GM23248 (cell line): ENCODE results near the gene ZNF862. TPM values are rescaled to one million over a fixed set of nuclear protein-coding genes. Genes with fewer than 3 reads are reported as not detected.

Source experiments
- DNase-seq: peaks from one replicate; pipeline ENCODE4 v3.0.0-alpha.2; 2015
- H2AFZ ChIP-seq: fragments of 200-600 bp; sonication (generic); 2 replicates; pipeline ENCODE4 v1.6.1; 2016; ENCODE audit warnings: antibody characterized with exemption
- H3F3A ChIP-seq: fragments of 200-600 bp; sonication (generic); 2 replicates; pipeline ENCODE4 v1.6.1; 2016; ENCODE audit warnings: mild to moderate bottlenecking, antibody characterized with exemption, mixed run types; ENCODE audit not compliant: insufficient read depth
- H3K27ac ChIP-seq: fragments of 200-600 bp; sonication (generic); 2 replicates; pipeline ENCODE4 v1.5.1; 2016; ENCODE audit warnings: mild to moderate bottlenecking
- H3K27me3 ChIP-seq: fragments of 200-600 bp; sonication (generic); replicated peaks from 2 replicates; pipeline ENCODE4 v1.6.1; 2016; ENCODE audit warnings: mild to moderate bottlenecking; ENCODE audit not compliant: insufficient read depth
- H3K36me3 ChIP-seq: fragments of 200-600 bp; sonication (generic); 2 replicates; pipeline ENCODE4 v1.6.1; 2016; ENCODE audit warnings: low read depth, mild to moderate bottlenecking
- H3K4me1 ChIP-seq: fragments of 200-600 bp; sonication (generic); 2 replicates; pipeline ENCODE4 v1.6.1; 2016; ENCODE audit warnings: mild to moderate bottlenecking; ENCODE audit not compliant: insufficient read depth
- H3K4me2 ChIP-seq: fragments of 200-600 bp; sonication (generic); one replicate; pipeline ENCODE4 v1.6.1; 2016; ENCODE audit warnings: mild to moderate bottlenecking; ENCODE audit not compliant: unreplicated experiment
- H3K4me3 ChIP-seq: fragments of 200-600 bp; sonication (generic); 2 replicates; pipeline ENCODE4 v1.5.1; 2016; ENCODE audit warnings: mild to moderate bottlenecking
- H3K79me2 ChIP-seq: fragments of 200-600 bp; sonication (generic); 2 replicates; pipeline ENCODE4 v1.6.1; 2016; ENCODE audit warnings: mild to moderate bottlenecking; ENCODE audit not compliant: insufficient read depth
- H3K9ac ChIP-seq: fragments of 200-600 bp; sonication (generic); 2 replicates; pipeline ENCODE4 v1.6.1; 2016; ENCODE audit warnings: mild to moderate bottlenecking
- H3K9me2 ChIP-seq: fragments of 200-600 bp; sonication (generic); 2 replicates; pipeline ENCODE4 v1.6.1; 2016; ENCODE audit warnings: mixed run types, mild to moderate bottlenecking, moderate library complexity; ENCODE audit not compliant: insufficient read depth
- H3K9me3 ChIP-seq: fragments of 200-600 bp; sonication (generic); one replicate; pipeline ENCODE4 v1.6.1; 2017; ENCODE audit warnings: low read depth
- H4K20me1 ChIP-seq: fragments of 200-600 bp; sonication (generic); 2 replicates; pipeline ENCODE4 v1.6.0; 2016; ENCODE audit not compliant: insufficient read depth
- EZH2 ChIP-seq: fragments of 200-600 bp; sonication (generic); IDR thresholded peaks from 2 replicates; pipeline ENCODE4 v1.6.1; 2018; ENCODE audit warnings: antibody characterized with exemption, mild to moderate bottlenecking; ENCODE audit not compliant: insufficient read depth, poor library complexity, severe bottlenecking
- EZH2phosphoT487 ChIP-seq: fragments of 200-600 bp; sonication (generic); IDR thresholded peaks from 2 replicates; pipeline ENCODE4 v1.6.1; 2018; ENCODE audit warnings: antibody characterized with exemption, moderate library complexity, mild to moderate bottlenecking, low read depth; ENCODE audit not compliant: insufficient read depth
- WGBS, 2 experiments: methylation state at CpG; one replicate each; pipeline ENCODE4 v1.1.6; 2015 to 2017; ENCODE audit warnings: low lambda C conversion rate in 2 of 2, low coverage in 1 of 2; ENCODE audit errors: missing lambda C conversion rate in 2 of 2; 5-methylcytosine and 5-hydroxymethylcytosine counted together
- in situ Hi-C: fragments of 300-500 bp; cut with MboI; formaldehyde crosslinking; loops from 2 replicates; pipeline ENCODE4 v1.15.0; 2020
- polyA plus RNA-seq: library from polyadenylated mRNA; unstranded; fragments of >200 nt; fragmentation: Nextera tagmentation; extraction: Ambion mirVana; gene quantifications from 2 replicates; pipeline ENCODE4 v1.2.1, GENCODE V29; 2016
- total RNA-seq: library from RNA; depleted of rRNA; stranded (reverse); fragments of >200 nt; shearing (Covaris generic); gene quantifications from 2 replicates; pipeline ENCODE4 v1.2.3, GENCODE V29; 2014

The ZNF862 gene
- total and polyA plus RNA-seq, 2 experiments from 2014 or later: 3.5 to 9.7 TPM

DNA sequence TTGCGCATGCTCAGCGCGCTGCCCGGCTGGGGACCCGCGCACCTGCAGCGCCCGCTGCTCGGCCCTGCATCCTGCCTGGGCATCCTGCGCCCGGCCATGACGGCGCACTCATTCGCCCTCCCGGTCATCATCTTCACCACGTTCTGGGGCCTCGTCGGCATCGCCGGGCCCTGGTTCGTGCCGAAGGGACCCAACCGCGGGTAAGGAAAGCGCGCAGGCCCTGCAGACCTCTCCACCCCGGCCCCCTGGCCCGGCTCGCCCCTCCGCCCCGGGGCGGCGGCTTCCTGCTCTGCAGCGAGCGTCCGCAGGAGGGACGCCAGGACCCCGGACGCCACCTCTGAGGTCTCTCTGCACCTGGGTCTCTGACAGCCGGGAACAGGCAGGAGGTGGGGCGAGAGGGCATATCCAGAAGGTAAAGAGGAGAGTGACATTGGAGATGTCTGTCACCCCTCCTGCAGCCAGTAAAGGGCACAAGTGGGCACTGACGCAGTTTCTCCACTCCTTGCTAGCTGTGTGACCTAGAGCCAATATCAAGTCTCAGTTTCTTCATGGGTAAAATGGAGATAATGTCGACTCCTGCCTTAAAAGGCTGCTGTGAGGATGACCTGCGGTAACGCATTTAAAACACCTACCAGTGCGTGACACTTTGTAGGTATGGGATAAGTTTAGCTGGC is 35.9 kb downstream of the ZNF862 start:
- in situ Hi-C loops: no loop called here
- Histone ChIP-seq H2AFZ (peak overlapping the region; percentile 92), H4K20me1 (no peaks in the 10 kb centered on the region), H3K36me3 (no peaks in the 10 kb centered on the region), H3K27me3 (no peaks in the 10 kb centered on the region), H3K9me3 (no peaks in the 10 kb centered on the region), H3F3A (0 out of 2 replicates have a peak, but pooled peaks cover 5% of the 10 kb centered on the region), H3K4me2 (peak overlapping the region; percentile 73), H3K4me1 (no peaks in the 10 kb centered on the region; the same call in 1 of the 2 replicates), H3K27ac (no peak overlapping the region), H3K79me2 (no peaks in the 10 kb centered on the region), H3K4me3 (peak overlapping the region; percentile 77), H3K9ac (peak overlapping the region; percentile 17; the same call in 1 of the 2 replicates), H3K9me2 (no peaks in the 10 kb centered on the region)
- TF ChIP-seq EZH2phosphoT487 (no peak), EZH2 (no peak)
- no peak for DNase-seq
- WGBS, 2 experiments: 3 to 4% methylated on average over 30 to 44 of the region's 46 CpGs

DNA sequence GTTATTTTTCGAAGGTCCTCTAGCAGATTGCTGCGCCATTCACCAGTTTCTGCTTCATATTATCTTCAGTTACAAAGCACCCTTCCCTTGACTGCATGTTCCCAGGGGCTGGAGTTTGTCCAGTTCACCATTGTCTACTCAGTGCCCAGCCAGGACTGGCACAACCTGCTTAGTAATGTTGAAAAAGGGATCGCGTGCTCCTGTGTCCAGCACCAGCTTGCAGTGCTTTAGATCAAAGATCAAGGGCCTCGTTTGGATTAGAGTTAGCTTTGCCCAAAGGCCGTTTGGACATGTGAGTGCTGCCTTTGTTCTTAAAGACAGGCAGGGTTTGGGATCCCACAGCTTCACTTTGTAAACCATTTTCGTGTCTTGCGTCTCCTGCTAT is 36.5 kb downstream of the ZNF862 start:
- Histone ChIP-seq H3F3A (0 out of 2 replicates have a peak, but pooled peaks cover 5% of the 10 kb centered on the region), H4K20me1 (no peaks in the 10 kb centered on the region), H3K79me2 (no peaks in the 10 kb centered on the region), H3K9me2 (no peaks in the 10 kb centered on the region), H3K4me3 (peak overlapping the region; percentile 77; the same call in 1 of the 2 replicates), H3K4me1 (no peaks in the 10 kb centered on the region; the same call in 1 of the 2 replicates), H3K27me3 (no peaks in the 10 kb centered on the region), H3K4me2 (no peak overlapping the region), H3K9ac (no peak overlapping the region), H2AFZ (peak overlapping the region; percentile 92; the same call in 1 of the 2 replicates), H3K9me3 (no peaks in the 10 kb centered on the region), H3K36me3 (no peaks in the 10 kb centered on the region), H3K27ac (no peak overlapping the region)
- TF ChIP-seq EZH2phosphoT487 (no peak), EZH2 (no peak)
- in situ Hi-C loops: no loop called here
- no peak for DNase-seq
- 73 to 78% methylated on average over 8 of the region's 8 CpGs for WGBS, 2 experiments

DNA sequence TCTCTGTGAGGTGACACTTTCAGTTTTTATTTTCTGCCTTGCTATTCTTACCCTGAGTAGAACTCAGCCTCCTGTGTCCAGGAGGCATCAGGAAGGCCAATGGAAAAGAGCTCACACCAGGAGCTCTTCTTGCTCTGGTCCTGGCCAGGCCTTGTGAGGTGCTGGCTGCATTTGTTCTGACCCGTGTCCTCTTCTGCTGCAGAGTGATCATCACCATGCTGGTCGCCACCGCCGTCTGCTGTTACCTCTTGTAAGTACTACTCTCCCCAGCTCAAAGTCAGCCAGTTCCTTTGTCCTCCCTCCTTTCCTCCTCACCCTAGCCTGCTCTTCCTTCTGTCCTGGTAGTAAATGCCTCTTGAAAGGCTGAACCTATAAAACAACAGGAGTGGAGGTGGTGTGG is 37.2 kb downstream of the ZNF862 start:
- Histone ChIP-seq H3F3A (0 out of 2 replicates have a peak, but pooled peaks cover 5% of the 10 kb centered on the region), H4K20me1 (no peaks in the 10 kb centered on the region), H3K4me2 (no peak overlapping the region), H3K4me3 (no peak overlapping the region), H3K9me3 (no peaks in the 10 kb centered on the region), H3K79me2 (no peaks in the 10 kb centered on the region), H3K4me1 (no peaks in the 10 kb centered on the region; the same call in 1 of the 2 replicates), H3K9ac (no peak overlapping the region), H2AFZ (no peak overlapping the region), H3K36me3 (no peaks in the 10 kb centered on the region), H3K27me3 (no peaks in the 10 kb centered on the region), H3K9me2 (no peaks in the 10 kb centered on the region), H3K27ac (no peak overlapping the region)
- TF ChIP-seq EZH2 (no peak), EZH2phosphoT487 (no peak)
- DNase-seq: no peak
- in situ Hi-C loops: no loop called here
- WGBS, 2 experiments: 74 to 75% methylated on average over 4 of the region's 4 CpGs

DNA sequence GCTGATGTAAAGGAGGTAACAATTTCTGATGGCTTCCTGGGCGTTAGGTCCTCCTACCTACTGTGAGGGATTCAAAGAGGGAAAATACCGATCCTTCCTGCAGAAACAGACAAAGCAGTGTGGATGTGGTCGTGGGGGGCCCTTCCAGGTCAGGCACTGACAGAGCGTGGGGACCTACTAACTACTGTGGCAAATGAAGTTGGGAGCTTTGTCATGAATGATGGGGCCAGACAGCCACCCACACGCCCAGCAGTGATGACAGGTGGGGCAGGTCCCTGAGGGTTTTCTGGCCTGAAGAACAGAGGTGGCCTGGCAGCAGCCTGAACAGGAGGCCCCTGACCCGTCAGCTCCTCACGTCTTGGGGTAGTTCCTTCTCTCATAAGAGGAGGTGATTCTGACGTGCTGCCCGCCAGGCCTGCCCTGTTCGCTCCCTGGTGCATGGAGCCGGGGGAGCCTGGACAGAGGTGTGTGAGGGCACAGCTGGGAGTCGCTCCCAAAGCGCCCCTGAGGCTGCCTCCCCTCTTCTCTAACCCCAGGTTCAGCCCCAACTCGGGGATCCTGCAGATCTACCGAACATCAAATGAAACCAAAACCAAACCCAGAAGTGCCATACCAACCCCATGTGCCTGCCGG is 39.8 kb downstream of the ZNF862 start:
- H3K4me2 ChIP-seq: no peak overlapping the region
- H3K4me1 ChIP-seq: no peaks in the 10 kb centered on the region
- in situ Hi-C loops: no loop called here
- no peaks in the 10 kb centered on the region for H3K36me3 ChIP-seq
- H3F3A ChIP-seq: no peaks in the 10 kb centered on the region
- no peak overlapping the region for H3K9ac ChIP-seq
- DNase-seq: no peak
- H3K27me3 ChIP-seq: no peaks in the 10 kb centered on the region
- H3K79me2 ChIP-seq: no peaks in the 10 kb centered on the region
- no peaks in the 10 kb centered on the region for H4K20me1 ChIP-seq
- 73 to 74% methylated on average over 16 of the region's 16 CpGs for WGBS, 2 experiments
- H3K4me3 ChIP-seq: no peak overlapping the region
- H3K9me2 ChIP-seq: no peaks in the 10 kb centered on the region
- H3K27ac ChIP-seq: no peak overlapping the region
- no peak overlapping the region for H2AFZ ChIP-seq
- TF ChIP-seq EZH2phosphoT487: no peak
- no peak for TF ChIP-seq EZH2
- no peaks in the 10 kb centered on the region for H3K9me3 ChIP-seq
